22Rv1 (cell line): ENCODE measurements around the gene PKIG.

Experiments
- ZFX ChIP-seq: fragments of 450-650 bp; IDR thresholded peaks from 2 replicates; pipeline ENCODE4 v1.6.1; 2017; ENCODE audit warnings: antibody characterized with exemption, borderline replicate concordance
- TF ChIP-seq, protein P1 (sequence below): fragments of 450-650 bp; IDR thresholded peaks from 2 replicates; pipeline ENCODE4 v1.5.1; 2017; ENCODE audit warnings: mild to moderate bottlenecking

GRCh38 chr20:44601236-44601671, 18.9 kb downstream of the PKIG start:
- TF ChIP-seq, protein P1, sequence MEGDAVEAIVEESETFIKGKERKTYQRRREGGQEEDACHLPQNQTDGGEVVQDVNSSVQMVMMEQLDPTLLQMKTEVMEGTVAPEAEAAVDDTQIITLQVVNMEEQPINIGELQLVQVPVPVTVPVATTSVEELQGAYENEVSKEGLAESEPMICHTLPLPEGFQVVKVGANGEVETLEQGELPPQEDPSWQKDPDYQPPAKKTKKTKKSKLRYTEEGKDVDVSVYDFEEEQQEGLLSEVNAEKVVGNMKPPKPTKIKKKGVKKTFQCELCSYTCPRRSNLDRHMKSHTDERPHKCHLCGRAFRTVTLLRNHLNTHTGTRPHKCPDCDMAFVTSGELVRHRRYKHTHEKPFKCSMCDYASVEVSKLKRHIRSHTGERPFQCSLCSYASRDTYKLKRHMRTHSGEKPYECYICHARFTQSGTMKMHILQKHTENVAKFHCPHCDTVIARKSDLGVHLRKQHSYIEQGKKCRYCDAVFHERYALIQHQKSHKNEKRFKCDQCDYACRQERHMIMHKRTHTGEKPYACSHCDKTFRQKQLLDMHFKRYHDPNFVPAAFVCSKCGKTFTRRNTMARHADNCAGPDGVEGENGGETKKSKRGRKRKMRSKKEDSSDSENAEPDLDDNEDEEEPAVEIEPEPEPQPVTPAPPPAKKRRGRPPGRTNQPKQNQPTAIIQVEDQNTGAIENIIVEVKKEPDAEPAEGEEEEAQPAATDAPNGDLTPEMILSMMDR: no peak
- TF ChIP-seq ZFX: no peak
